Choroid plexus epithelial cell (primary cell): ENCODE measurements around the gene C6.
A peak's percentile ranks its signal among the peaks of the same experiment; 100 is the strongest.

Experiments used
- DNase-seq: peaks from one replicate; pipeline ENCODE4 v3.0.0-alpha.2; 2010; ENCODE audit warnings: low read depth
- H3K4me3 ChIP-seq: 2 replicates; pipeline ENCODE4 v1.5.1; 2011; ENCODE audit warnings: low read depth, mild to moderate bottlenecking, control low read depth, low read length, moderate library complexity
- CTCF ChIP-seq: conservative IDR thresholded peaks from 2 replicates; pipeline ENCODE4 v1.5.1; 2011; ENCODE audit warnings: low read depth, mild to moderate bottlenecking, control low read depth, inconsistent platforms, low read length, moderate library complexity

The C6 gene

GRCh38 chr5:41213340-41213739, at the start of gene C6:
Gene C6, minus strand, starts transcription at chr5:41213532. Its CDS starts 10,302 bp downstream, at chr5:41203230.
- H3K4me3 ChIP-seq: no peak within 1 kb of the TSS
- no peak for TF ChIP-seq CTCF

GRCh38 chr5:41256400-41256799, 43.1 kb upstream of the C6 start:
- H3K4me3 ChIP-seq: no peak overlapping the region
- DNase-seq: peak; percentile 51
- no peak for TF ChIP-seq CTCF

More at GRCh38 chr5:41213340-41213739, at the start of gene C6:
- DNase-seq: peak; percentile 49

- no peak overlapping the region for H3K4me3 ChIP-seq
- no peak for DNase-seq
- no peak for TF ChIP-seq CTCF
Measured at GRCh38 chr5:41253109-41253508, 39.8 kb upstream of the C6 start.

GRCh38 chr5:41252036-41252435, 38.7 kb upstream of the C6 start:
- TF ChIP-seq CTCF: no peak

DNA sequence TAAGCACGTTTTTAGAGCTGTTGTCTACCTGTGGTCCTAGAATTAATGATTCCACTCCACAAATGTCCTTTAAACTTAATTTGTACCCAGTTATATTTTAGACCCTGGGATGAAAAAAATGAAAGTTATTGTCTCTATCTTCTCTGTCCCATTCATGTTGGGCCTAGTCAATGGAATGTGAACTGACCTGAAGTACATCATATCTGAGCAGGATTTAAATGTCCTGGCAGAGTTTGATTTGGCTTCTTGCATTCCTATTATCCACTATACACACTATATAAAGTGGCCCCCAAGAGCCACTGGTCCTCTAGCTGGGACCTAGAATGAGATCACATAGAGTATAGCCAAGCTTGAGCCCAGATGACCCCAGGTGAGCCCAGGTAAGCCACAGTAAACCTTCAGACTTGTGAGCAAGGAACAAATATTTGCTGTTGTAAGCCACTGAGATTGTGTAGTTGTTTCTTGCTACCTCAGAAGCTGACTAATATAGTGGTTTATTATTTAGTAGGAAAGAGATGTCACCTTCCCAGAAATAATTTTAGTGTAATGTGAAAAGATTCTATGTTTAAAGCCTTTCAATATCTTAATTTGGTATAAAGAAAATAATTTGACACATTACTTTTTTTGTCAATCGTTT, 37.1 kb upstream of the C6 start:
- no peak overlapping the region for H3K4me3 ChIP-seq
- TF ChIP-seq CTCF: no peak
- DNase-seq: no peak

More at GRCh38 chr5:41252036-41252435, 38.7 kb upstream of the C6 start:
- DNase-seq: peak; percentile 21
- no peak overlapping the region for H3K4me3 ChIP-seq

GRCh38 chr5:41247135-41247534, 33.8 kb upstream of the C6 start:
- no peak overlapping the region for H3K4me3 ChIP-seq
- no peak for DNase-seq
- no peak for TF ChIP-seq CTCF

DNA sequence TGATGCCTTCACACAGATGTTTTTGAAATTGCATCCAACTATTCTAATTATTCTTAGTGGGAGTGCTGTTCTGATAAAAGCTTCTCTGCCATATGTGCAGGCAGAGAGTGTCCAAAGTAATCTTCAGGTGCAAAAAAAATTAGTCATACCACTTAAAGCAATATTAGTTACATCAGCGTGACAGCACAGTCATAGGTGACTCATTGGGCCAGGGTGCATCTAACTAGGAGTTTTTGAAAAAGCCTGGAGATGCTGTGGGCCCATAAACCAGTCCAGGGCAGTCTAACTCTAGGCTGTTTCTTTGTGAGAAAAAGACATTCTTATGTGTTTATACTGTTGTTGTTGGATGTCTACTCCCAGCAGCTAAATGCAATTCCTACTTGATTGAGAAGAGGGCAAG, 33.0 kb upstream of the C6 start:
- DNase-seq: peak; percentile 90
- no peak overlapping the region for H3K4me3 ChIP-seq
- no peak for TF ChIP-seq CTCF
